SK-N-SH treated with all-trans-retinoic acid at 6 μM for 48 hours (cell line): ENCODE measurements around the gene SSRP1.

Source experiments
- ATAC-seq: fragments of 200-7000 bp; cut with Tn5 transposase; 3 replicates; pipeline ENCODE4 v1.9.1; 2020; ENCODE audit warnings: mild to moderate bottlenecking, moderate library complexity
- ARNTL ChIP-seq: fragments of 450-650 bp; formaldehyde crosslinking; IDR thresholded peaks from 2 replicates; pipeline ENCODE4 v1.5.0; 2020; ENCODE audit warnings: low read depth, mild to moderate bottlenecking, moderate library complexity, borderline replicate concordance
- BACH2 ChIP-seq: fragments of 250-450 bp; sonication (Bioruptor Pico); IDR thresholded peaks from 2 replicates; pipeline ENCODE4 v1.9.0; 2021; ENCODE audit warnings: mild to moderate bottlenecking, borderline replicate concordance
- CSDC2 ChIP-seq: fragments of 250-450 bp; sonication (Bioruptor Pico); IDR thresholded peaks from 2 replicates; pipeline ENCODE4 v1.5.0; 2020; ENCODE audit warnings: mild to moderate bottlenecking, moderate library complexity
- ESRRG ChIP-seq: fragments of 250-450 bp; sonication (Bioruptor Pico); IDR thresholded peaks from 2 replicates; pipeline ENCODE4 v1.6.1; 2021; ENCODE audit warnings: mild to moderate bottlenecking
- GLIS3 ChIP-seq: fragments of 250-450 bp; sonication (Bioruptor Pico); IDR thresholded peaks from 2 replicates; pipeline ENCODE4 v1.5.0; 2020; ENCODE audit warnings: mild to moderate bottlenecking, moderate library complexity
- ISL1 ChIP-seq: fragments of 250-450 bp; sonication (Bioruptor Pico); IDR thresholded peaks from 2 replicates; pipeline ENCODE4 v2.1.2; 2022; ENCODE audit warnings: mild to moderate bottlenecking, moderate library complexity
- OSR1 ChIP-seq: fragments of 250-450 bp; sonication (Bioruptor Pico); IDR thresholded peaks from 2 replicates; pipeline ENCODE4 v1.8.0; 2022; ENCODE audit warnings: moderate library complexity, mild to moderate bottlenecking, inconsistent platforms
- RARB ChIP-seq: fragments of 250-450 bp; sonication (Bioruptor Pico); IDR thresholded peaks from 2 replicates; pipeline ENCODE4 v1.8.0; 2021; ENCODE audit warnings: mild to moderate bottlenecking, moderate library complexity
- SNAI2 ChIP-seq: fragments of 250-450 bp; sonication (Bioruptor Pico); IDR thresholded peaks from 2 replicates; pipeline ENCODE4 v1.5.0; 2020; ENCODE audit warnings: mild to moderate bottlenecking, moderate library complexity
- TCF4 ChIP-seq: fragments of 250-450 bp; sonication (Bioruptor Pico); IDR thresholded peaks from 2 replicates; pipeline ENCODE4 v1.8.0; 2021; ENCODE audit warnings: mild to moderate bottlenecking, moderate library complexity, borderline replicate concordance
- ZC3H10 ChIP-seq: fragments of 250-450 bp; sonication (Bioruptor Pico); IDR thresholded peaks from 2 replicates; pipeline ENCODE4 v1.5.1; 2021; ENCODE audit warnings: mild to moderate bottlenecking, moderate library complexity
- ZFP3 ChIP-seq: fragments of 250-450 bp; sonication (Bioruptor Pico); IDR thresholded peaks from 2 replicates; pipeline ENCODE4 v1.5.0; 2020; ENCODE audit warnings: mild to moderate bottlenecking, moderate library complexity
- ZFP30 ChIP-seq: fragments of 450-650 bp; formaldehyde crosslinking; IDR thresholded peaks from 2 replicates; pipeline ENCODE4 v1.5.0; 2022; ENCODE audit warnings: mild to moderate bottlenecking, moderate library complexity
- ZNF565 ChIP-seq: fragments of 450-650 bp; formaldehyde crosslinking; conservative IDR thresholded peaks from 2 replicates; pipeline ENCODE4 v1.5.0; 2020; ENCODE audit warnings: low read depth, mild to moderate bottlenecking, moderate library complexity
- ZNF70 ChIP-seq: fragments of 450-650 bp; formaldehyde crosslinking; IDR thresholded peaks from 2 replicates; pipeline ENCODE4 v1.5.0; 2020; ENCODE audit warnings: mild to moderate bottlenecking, moderate library complexity
- ZNF8 ChIP-seq: fragments of 450-650 bp; formaldehyde crosslinking; IDR thresholded peaks from 2 replicates; pipeline ENCODE4 v1.5.0; 2020; ENCODE audit warnings: mild to moderate bottlenecking, moderate library complexity
- TF ChIP-seq, protein P1 (sequence below): fragments of 250-450 bp; sonication (Bioruptor Pico); IDR thresholded peaks from 2 replicates; pipeline ENCODE4 v1.8.0; 2021; ENCODE audit warnings: low read depth, mild to moderate bottlenecking, moderate library complexity, borderline replicate concordance
- TF ChIP-seq, protein P2 (sequence below): fragments of 250-450 bp; sonication (Bioruptor Pico); IDR thresholded peaks from 2 replicates; pipeline ENCODE4 v1.8.0; 2020; ENCODE audit warnings: mild to moderate bottlenecking, moderate library complexity, borderline replicate concordance
- TF ChIP-seq, protein P3 (sequence below): fragments of 250-450 bp; sonication (Bioruptor Pico); IDR thresholded peaks from 2 replicates; pipeline ENCODE4 v1.5.1; 2020; ENCODE audit warnings: low read depth, mild to moderate bottlenecking, moderate library complexity
- TF ChIP-seq, protein P4 (sequence below): fragments of 250-450 bp; sonication (Bioruptor Pico); IDR thresholded peaks from 2 replicates; pipeline ENCODE4 v1.5.0; 2020; ENCODE audit warnings: mild to moderate bottlenecking, moderate library complexity
- TF ChIP-seq, protein P5 (sequence below): fragments of 250-450 bp; sonication (Bioruptor Pico); IDR thresholded peaks from 2 replicates; pipeline ENCODE4 v1.5.1; 2021; ENCODE audit warnings: mild to moderate bottlenecking, moderate library complexity

The SSRP1 gene

DNA sequence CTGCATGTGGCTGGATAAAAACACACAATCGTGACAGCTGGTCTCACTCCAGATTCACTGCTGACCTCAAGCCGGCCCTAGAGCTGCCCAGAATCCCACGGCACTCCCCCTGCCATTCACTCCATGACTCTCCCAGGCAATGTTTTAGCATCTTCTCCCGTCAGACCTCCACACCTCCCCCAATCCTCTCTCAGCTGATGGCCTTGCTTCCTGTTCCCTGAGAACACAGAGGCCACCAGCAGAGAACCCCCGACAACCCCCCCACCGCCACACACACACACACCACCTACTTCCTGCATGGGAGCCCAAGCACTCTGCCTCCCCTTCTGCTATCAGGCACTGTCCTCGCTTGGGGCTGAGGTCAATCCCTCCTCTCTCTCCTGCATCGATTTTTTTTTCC, 20.2 kb downstream of the SSRP1 start:
- TF ChIP-seq ARNTL (CRISPR knock-in tag), result no peak
- TF ChIP-seq SNAI2, result no peak
- TF ChIP-seq ZFP30 (CRISPR knock-in tag), result no peak
- TF ChIP-seq, protein P1, sequence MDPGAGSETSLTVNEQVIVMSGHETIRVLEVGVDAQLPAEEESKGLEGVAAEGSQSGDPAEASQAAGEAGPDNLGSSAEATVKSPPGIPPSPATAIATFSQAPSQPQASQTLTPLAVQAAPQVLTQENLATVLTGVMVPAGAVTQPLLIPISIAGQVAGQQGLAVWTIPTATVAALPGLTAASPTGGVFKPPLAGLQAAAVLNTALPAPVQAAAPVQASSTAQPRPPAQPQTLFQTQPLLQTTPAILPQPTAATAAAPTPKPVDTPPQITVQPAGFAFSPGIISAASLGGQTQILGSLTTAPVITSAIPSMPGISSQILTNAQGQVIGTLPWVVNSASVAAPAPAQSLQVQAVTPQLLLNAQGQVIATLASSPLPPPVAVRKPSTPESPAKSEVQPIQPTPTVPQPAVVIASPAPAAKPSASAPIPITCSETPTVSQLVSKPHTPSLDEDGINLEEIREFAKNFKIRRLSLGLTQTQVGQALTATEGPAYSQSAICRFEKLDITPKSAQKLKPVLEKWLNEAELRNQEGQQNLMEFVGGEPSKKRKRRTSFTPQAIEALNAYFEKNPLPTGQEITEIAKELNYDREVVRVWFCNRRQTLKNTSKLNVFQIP (CRISPR knock-in tag), result no peak
- no peak for TF ChIP-seq RARB (CRISPR knock-in tag)
- no peak for TF ChIP-seq ZNF8 (CRISPR knock-in tag)
- no peak for TF ChIP-seq TCF4 (CRISPR knock-in tag)
- TF ChIP-seq CSDC2 (CRISPR knock-in tag), result no peak
- TF ChIP-seq GLIS3 (CRISPR knock-in tag), result no peak
- no peak for TF ChIP-seq ZNF565 (CRISPR knock-in tag)
- TF ChIP-seq, protein P2, sequence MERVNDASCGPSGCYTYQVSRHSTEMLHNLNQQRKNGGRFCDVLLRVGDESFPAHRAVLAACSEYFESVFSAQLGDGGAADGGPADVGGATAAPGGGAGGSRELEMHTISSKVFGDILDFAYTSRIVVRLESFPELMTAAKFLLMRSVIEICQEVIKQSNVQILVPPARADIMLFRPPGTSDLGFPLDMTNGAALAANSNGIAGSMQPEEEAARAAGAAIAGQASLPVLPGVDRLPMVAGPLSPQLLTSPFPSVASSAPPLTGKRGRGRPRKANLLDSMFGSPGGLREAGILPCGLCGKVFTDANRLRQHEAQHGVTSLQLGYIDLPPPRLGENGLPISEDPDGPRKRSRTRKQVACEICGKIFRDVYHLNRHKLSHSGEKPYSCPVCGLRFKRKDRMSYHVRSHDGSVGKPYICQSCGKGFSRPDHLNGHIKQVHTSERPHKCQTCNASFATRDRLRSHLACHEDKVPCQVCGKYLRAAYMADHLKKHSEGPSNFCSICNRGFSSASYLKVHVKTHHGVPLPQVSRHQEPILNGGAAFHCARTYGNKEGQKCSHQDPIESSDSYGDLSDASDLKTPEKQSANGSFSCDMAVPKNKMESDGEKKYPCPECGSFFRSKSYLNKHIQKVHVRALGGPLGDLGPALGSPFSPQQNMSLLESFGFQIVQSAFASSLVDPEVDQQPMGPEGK (CRISPR knock-in tag), result no peak
- TF ChIP-seq ESRRG (CRISPR knock-in tag), result no peak
- TF ChIP-seq BACH2 (CRISPR knock-in tag), result no peak
- no peak for TF ChIP-seq ISL1 (CRISPR knock-in tag)
- no peak for TF ChIP-seq ZC3H10 (CRISPR knock-in tag)
- TF ChIP-seq, all 23 proteins: peak for 0
- no peak for ATAC-seq

DNA sequence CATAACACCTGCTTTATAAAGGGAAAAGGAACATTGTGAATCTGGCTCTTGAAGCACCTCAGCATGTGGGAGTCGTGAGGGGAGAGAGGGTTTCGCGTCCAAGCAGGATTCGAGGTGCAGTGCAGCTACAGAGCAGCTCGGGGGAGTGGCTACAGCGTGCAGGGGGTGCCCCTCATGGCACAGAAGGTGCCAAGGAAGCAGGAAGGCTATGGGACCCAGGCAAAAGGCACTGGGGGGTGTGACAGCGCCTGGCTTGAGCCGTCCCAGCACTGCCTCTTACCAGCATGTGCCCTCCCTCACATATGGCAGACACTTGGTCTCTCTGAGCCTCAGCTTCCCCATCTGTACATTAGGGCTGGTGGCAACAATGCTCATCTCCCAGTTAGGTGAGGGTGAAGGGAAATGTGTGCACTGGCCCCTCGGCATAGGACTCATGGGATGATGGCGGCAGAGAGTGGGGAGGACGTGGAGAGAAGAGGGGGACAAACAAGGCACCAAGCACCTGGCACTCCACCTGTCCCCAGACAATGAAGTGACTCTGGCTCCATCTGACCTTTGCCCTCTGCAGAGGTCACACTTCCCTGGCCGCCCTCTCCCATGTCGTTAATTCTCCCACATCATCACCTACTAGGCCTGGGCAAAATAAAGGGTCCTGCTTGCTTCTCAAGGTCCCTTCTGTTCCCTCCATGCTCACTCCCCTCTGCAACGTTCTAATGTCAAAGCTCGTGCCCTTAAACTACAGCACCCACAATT, 21.3 kb downstream of the SSRP1 start:
- TF ChIP-seq, protein P3, sequence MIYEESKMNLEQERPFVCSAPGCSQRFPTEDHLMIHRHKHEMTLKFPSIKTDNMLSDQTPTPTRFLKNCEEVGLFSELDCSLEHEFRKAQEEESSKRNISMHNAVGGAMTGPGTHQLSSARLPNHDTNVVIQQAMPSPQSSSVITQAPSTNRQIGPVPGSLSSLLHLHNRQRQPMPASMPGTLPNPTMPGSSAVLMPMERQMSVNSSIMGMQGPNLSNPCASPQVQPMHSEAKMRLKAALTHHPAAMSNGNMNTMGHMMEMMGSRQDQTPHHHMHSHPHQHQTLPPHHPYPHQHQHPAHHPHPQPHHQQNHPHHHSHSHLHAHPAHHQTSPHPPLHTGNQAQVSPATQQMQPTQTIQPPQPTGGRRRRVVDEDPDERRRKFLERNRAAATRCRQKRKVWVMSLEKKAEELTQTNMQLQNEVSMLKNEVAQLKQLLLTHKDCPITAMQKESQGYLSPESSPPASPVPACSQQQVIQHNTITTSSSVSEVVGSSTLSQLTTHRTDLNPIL (CRISPR knock-in tag), result no peak
- TF ChIP-seq ESRRG (CRISPR knock-in tag), result no peak
- no peak for TF ChIP-seq BACH2 (CRISPR knock-in tag)
- TF ChIP-seq ZC3H10 (CRISPR knock-in tag), result no peak
- no peak for TF ChIP-seq RARB (CRISPR knock-in tag)
- no peak for TF ChIP-seq SNAI2
- TF ChIP-seq CSDC2 (CRISPR knock-in tag), result no peak
- TF ChIP-seq ZNF70 (CRISPR knock-in tag), result no peak
- no peak for TF ChIP-seq ZFP30 (CRISPR knock-in tag)
- no peak for TF ChIP-seq ISL1 (CRISPR knock-in tag)
- TF ChIP-seq, protein P2 (CRISPR knock-in tag), result no peak
- TF ChIP-seq, protein P4, sequence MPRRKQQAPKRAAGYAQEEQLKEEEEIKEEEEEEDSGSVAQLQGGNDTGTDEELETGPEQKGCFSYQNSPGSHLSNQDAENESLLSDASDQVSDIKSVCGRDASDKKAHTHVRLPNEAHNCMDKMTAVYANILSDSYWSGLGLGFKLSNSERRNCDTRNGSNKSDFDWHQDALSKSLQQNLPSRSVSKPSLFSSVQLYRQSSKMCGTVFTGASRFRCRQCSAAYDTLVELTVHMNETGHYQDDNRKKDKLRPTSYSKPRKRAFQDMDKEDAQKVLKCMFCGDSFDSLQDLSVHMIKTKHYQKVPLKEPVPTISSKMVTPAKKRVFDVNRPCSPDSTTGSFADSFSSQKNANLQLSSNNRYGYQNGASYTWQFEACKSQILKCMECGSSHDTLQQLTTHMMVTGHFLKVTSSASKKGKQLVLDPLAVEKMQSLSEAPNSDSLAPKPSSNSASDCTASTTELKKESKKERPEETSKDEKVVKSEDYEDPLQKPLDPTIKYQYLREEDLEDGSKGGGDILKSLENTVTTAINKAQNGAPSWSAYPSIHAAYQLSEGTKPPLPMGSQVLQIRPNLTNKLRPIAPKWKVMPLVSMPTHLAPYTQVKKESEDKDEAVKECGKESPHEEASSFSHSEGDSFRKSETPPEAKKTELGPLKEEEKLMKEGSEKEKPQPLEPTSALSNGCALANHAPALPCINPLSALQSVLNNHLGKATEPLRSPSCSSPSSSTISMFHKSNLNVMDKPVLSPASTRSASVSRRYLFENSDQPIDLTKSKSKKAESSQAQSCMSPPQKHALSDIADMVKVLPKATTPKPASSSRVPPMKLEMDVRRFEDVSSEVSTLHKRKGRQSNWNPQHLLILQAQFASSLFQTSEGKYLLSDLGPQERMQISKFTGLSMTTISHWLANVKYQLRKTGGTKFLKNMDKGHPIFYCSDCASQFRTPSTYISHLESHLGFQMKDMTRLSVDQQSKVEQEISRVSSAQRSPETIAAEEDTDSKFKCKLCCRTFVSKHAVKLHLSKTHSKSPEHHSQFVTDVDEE (CRISPR knock-in tag), result no peak
- TF ChIP-seq, protein P1 (CRISPR knock-in tag), result no peak
- no peak for TF ChIP-seq ZNF565 (CRISPR knock-in tag)
- no peak for TF ChIP-seq ZFP3 (CRISPR knock-in tag)
- TF ChIP-seq, protein P5, sequence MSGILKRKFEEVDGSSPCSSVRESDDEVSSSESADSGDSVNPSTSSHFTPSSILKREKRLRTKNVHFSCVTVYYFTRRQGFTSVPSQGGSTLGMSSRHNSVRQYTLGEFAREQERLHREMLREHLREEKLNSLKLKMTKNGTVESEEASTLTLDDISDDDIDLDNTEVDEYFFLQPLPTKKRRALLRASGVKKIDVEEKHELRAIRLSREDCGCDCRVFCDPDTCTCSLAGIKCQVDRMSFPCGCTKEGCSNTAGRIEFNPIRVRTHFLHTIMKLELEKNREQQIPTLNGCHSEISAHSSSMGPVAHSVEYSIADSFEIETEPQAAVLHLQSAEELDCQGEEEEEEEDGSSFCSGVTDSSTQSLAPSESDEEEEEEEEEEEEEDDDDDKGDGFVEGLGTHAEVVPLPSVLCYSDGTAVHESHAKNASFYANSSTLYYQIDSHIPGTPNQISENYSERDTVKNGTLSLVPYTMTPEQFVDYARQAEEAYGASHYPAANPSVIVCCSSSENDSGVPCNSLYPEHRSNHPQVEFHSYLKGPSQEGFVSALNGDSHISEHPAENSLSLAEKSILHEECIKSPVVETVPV (CRISPR knock-in tag), result no peak
- no peak for TF ChIP-seq ZNF8 (CRISPR knock-in tag)
- TF ChIP-seq OSR1 (CRISPR knock-in tag), result no peak
- ATAC-seq, result no peak
